GM18526 (cell line): ENCODE data around the gene MYH6.

Source experiments
- POLR2A ChIP-seq: IDR thresholded peaks from 3 replicates; pipeline ENCODE4 v1.6.1; 2011; ENCODE audit not compliant: insufficient read length; ENCODE audit errors: extremely low read depth

The MYH6 gene

DNA sequence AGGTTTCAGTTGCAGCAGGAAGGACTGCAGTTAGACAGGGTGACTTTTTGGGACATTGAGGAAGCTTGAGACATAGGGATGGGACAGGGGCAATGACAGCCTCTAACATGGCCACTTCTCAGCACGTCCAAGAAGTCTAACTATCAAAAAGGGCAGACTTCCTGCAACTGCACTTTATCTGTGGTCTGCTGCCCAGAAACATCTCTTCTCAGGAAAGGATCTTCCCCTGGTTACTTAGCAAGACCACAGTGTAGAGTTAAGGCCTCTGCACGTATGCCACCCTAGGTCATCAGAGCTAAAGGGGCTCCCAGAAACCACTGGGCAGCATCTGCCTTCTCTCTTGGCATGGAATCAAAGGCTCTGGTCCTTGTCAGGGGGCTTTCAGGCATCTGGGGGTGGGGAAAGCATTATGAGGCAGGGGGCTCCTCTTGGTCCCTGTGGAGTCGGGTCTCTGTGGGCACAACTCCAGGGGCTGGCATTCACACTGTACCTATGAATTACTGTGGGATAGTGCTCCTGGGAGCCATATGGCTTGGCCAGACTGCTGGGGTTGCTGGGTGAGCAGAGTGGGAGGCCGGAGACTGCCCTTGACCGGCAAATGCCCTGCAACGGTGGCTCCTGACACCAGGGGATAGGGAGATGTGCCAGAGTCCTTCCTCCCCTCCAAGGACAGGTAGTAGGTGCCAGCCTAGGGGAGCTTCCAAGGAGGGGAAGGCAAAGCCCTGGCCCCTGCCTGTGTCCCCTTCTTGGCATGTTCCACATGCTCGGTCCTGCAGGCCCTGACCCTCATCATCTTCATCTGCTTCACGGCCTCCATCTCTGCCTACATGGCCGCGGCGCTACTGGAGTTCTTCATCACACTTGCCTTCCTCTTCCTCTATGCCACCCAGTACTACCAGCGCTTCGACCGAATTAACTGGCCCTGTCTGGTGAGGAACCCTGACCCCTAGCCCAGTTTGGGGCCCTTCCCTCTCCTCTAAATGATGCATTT is 30.2 kb downstream of the MYH6 start:
- no peak for TF ChIP-seq POLR2A

DNA sequence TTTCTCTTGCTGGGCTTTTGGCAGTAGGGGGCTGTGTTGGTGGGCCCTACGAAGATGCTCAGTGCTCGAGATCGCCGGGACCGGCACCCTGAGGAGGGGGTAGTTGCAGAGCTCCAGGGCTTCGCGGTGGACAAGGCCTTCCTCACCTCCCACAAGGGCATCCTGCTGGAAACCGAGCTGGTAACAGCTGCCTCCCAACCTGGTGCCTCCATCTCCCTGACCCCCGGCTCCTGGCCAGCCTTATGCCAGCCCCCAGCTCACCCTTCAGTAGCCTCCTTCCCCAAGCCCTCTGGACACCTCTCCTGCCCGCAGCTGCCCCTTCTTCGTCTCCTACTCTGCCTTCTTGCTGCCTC is 30.9 kb downstream of the MYH6 start:
- no peak for TF ChIP-seq POLR2A

DNA sequence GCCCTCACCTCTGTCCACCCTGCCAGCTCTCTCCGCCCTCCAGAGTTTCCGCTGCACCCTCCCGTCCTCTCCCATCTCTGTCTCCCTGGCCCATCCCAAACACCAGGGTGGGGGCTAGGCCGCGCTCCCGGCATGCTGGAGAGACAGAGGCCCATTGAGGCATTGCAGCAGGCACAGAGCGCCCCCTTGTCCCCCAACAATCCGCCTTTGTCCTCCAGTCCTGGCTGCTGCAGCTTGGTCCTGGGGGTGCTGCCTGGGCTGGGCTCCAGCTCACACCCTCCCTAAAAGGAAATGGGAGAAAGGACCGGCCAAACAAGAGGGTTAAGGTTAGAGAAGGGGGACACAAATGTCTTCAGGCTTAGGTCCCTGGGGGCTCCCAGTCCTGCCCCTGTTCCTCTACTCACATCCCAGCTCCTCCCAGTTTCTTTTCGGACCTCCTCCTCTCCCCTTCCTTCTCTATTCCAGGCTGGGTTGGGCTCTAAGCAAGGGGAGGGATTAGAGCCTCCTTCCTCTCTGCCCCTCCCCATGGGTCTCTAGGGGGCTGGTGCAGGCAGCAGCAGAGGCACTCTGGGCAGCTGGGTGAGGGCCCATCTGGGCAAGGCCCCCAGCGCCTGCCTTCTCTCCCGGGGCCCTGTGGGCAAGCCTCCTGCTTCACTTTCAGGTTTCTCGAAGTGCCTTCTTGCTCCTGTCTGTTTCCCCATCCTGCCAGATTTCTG is 31.4 kb downstream of the MYH6 start, which contains the start of gene CMTM5:
Gene CMTM5 (plus strand): TSS at position 565 of the 716 bp plus-strand sequence. CDS start 206 bp downstream, outside the sequence.
- no peak for TF ChIP-seq POLR2A

DNA sequence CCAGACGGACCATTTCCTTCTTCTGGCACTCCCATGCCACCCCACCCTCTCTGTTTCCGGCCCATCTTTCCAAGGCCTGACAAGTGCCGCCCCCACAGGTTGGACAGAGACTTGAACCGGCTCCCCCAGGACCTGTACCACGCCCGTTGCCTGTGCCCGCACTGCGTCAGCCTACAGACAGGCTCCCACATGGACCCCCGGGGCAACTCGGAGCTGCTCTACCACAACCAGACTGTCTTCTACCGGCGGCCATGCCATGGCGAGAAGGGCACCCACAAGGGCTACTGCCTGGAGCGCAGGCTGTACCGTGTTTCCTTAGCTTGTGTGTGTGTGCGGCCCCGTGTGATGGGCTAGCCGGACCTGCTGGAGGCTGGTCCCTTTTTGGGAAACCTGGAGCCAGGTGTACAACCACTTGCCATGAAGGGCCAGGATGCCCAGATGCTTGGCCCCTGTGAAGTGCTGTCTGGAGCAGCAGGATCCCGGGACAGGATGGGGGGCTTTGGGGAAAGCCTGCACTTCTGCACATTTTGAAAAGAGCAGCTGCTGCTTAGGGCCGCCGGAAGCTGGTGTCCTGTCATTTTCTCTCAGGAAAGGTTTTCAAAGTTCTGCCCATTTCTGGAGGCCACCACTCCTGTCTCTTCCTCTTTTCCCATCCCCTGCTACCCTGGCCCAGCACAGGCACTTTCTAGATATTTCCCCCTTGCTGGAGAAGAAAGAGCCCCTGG is 32.4 kb downstream of the MYH6 start:
- no peak for TF ChIP-seq POLR2A

DNA sequence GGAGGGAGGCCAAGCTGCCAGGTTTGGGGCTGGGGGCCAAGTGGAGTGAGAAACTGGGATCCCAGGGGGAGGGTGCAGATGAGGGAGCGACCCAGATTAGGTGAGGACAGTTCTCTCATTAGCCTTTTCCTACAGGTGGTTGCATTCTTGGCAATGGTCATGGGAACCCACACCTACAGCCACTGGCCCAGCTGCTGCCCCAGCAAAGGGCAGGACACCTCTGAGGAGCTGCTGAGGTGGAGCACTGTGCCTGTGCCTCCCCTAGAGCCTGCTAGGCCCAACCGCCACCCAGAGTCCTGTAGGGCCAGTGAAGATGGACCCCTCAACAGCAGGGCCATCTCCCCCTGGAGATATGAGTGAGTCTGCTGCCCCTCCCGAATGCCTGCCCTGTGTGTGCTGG is 35.0 kb downstream of the MYH6 start:
- no peak for TF ChIP-seq POLR2A

DNA sequence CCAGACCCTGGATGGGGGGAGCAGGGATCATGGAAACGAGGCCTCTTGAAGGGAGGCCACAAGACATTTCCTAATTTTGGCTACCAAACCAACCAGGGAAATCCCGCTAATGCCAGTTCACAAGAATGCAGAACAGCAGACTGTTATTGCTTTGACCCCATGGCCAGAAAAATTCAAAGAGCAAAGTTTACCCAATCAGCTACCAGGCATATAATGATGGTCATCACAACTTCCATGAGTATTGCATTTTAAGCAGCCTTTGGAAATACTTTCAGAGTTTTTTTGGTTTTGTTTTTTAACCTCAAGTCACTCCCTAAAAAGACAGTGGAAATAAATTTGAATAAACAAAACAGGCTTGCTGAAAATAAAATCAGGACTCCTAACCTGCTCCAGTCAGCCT is 35.6 kb downstream of the MYH6 start, which contains the start of gene IL25:
Gene IL25 (plus strand): TSS at position 301 of the 400 bp plus-strand sequence.
- TF ChIP-seq POLR2A = no peak

DNA sequence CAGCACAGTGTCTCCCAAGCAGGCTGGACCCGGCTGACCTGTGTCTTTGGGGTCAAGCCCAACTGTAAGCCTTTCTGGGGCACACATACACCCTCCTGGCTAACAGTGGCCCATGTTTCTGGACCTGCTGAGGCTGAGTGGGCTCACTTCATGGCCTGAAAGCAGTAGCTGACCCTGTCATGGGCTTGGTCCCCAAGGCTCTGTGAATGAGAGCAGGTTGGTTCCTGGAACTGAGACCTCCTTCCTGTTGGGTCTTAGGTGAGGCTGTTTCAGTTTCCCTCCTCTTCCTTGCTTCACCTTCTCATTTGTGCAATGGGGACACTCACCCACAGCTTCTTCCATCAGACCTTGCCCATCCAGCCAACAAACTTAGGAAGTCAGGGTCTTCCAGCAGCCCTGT is 36.2 kb downstream of the MYH6 start:
- TF ChIP-seq POLR2A = no peak

DNA sequence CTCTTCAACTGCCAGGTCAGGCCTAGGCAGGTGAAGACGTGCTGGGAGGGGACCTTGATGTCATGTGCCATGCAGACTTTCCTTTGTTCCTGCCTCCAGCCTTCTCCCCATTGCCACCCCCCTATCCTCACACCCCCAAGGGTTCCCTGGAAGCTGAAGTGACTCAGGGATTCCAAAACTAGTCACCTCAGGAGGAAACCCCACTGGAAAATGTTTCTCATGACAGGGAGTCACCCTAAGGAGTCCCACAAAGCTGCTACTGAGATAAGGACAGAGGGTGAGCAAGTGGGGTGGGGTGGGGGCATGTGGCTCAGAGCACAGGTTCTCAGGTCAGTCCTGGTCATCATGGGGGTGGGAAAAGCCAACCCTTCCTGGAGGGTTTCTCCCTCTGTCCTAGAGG is 37.9 kb downstream of the MYH6 start:
- no peak for TF ChIP-seq POLR2A

DNA sequence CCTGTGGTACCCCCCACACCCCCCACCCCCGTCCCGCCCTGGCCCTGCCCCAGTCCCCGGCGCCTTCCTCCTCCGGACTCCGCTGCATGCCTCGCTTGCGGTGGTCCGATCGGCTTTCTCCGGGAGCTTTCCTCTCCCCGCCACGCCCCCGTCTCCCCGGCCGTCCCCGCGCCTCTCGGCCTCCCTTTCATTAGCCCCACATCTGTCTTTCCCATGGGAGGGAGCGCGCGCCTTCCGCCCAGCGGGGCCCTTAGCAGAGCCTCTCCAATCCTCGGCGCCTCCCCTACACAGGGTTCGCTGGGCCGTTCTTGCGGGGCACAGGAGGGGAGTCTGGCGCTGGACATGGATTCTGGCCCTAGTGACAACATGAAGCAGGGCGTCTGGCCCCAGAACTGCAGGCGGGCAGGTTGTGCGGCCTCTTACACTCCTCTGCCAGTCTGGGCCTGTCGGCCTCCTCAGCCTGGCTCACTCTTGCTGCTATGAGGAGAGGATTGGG is 41.6 kb downstream of the MYH6 start:
- TF ChIP-seq POLR2A = no peak

DNA sequence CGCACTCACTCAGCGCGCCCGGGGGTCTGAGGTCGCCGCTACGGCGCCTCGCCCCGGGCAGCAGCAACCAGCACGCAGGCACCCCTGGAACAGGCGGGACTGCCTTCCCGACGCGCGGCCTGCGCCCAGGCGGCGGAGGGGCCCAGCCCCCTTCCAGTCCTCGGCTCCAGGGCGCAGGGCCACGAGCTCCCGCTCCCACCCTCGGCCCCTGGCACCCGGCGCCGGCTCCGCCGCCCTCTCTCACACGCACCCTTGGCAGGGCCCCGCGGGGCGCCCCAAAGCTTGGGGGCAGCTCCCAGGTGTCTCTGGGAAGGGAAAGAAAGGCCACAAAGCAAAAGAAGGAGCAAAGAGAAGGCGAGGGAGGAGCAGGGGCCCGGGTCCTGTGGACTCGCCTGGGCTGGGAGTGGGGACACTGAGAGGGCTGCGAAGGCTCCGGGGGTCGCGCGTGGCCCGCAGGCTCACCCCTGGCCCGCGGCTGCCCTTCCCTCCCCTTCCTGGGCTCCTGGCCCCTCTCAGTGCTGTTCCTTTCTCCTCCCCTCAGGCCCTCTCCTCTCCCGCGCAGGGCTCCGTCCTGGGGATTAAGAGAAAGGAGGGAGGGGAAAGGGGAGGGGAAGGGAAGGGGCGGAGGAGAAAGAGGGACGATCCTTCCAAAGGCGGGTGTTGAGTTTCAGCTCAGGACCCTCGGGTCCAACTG is 42.2 kb downstream of the MYH6 start:
- no peak for TF ChIP-seq POLR2A

DNA sequence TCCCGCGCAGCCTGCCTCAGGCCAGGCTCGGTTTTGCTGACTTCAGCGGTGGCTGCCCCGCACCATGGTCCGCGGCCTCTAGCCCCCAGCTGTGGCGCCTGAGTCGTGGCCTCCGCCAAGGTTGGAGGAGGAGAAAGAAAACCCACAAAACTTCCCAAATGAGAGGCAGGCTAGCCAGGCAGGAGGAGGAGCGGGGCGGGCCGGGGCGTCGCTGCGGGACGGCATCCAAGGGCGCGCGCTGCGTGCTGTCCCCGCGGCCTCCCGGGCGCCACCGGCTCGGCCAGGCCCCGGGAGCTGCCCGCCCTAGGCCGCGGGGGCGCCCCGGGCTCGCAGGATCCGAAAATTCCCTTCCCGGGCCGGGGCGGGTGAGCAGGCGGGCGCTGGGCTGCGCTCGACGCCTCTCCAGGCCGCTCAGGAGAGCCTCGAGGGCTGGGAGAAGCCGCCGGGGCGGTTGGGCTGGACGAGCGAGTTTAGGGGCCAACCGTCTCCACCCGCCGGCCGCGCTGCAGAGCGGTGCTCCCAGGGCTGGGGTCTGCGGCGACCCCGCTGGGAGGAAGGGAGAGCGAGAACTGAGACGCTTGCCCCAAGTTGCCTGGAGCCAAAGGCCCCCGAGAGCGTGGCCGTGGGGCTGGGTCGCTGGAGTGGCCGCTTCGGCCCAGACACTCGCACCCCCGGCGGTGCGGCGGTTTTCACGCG is 42.9 kb downstream of the MYH6 start, which contains the start of gene EFS:
Gene EFS (minus strand): TSS at position 137 of the 696 bp plus-strand sequence. CDS start 147 bp downstream, outside the sequence.
- no peak for TF ChIP-seq POLR2A

DNA sequence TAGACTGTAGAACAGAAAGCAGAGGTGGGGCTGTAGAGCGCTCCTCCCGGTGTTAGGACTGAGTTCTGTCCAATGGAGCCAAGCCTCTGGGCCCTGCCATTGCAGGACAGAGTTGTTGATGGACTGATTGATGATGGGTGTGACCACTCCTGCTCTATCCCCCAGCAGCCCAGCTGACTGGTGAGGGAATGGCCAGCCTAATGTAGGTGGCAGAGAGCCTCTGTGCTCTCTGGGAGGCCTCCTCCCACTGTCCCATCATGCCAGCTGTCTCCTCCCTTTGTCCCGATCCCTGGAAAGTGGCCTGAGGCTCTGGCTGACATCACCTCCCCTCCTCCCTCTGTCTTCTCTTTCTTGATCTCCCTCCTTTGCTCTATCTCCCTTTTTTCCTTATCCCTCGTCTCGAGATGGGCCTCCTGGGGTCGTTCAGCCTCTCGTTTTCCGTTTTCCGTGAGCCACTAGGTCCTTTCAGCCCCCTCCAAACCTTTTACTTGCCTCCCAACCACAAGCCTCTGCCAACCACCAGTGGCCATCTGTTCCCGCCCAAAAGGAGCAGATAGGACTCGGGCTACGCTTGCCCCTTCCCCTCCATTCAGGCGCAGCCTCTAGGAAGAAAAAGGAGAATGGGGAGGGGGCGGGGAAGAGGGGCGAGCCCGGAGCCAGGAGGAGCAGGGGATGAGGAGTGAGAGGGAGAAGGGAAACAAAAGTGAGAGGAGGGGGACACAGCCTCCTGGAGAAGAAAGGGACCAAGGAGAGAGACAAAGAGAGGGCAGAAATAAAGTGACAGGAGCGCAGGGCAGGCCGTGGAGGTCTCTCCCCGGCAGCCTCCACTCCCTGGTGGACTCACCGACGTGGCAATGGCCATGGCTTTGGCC is 43.7 kb downstream of the MYH6 start:
- no peak for TF ChIP-seq POLR2A

DNA sequence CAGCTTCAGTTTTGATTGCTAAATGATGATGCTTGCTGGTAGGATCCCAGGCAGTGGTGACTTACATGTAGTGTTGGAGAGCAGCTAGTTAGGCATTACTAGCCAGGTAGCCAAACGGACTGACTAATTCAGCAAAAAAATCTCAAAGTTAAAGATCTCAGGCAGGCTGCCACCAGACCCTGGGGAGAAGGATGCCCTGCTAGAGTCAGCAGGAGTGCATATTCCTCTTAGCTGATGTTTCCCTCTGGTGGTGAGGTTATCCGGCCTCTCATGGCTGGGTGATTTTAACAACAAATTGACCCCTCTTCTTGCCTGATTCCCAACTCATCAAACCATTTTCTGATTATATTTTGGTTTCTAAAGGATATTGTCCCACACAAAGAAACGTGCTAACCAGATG is 45.9 kb downstream of the MYH6 start:
- no peak for TF ChIP-seq POLR2A

DNA sequence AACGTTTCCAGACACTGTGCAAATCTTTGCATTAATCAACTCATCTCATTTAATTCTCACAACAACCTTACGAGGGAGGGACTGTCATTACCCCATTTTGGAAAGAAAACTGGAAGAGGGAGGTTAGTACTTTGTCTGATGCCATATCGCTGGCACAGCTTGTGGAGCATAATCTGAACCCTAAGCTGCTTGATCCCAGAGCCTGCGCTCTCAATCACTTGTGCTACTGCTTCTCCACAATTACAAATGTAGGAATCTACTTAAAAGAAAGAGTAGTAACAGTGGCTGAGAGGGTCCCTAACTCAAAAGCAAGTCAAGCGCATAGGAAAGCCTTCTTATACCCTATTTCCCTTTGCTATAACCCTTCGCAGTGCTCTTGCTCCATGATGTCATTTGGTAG is 46.3 kb downstream of the MYH6 start:
- no peak for TF ChIP-seq POLR2A
